ENCODE data around the gene TSN.

GRCh38 chr2:121776361-121776760 is 20.9 kb downstream of the TSN start:
- TF ChIP-seq, protein P1, sequence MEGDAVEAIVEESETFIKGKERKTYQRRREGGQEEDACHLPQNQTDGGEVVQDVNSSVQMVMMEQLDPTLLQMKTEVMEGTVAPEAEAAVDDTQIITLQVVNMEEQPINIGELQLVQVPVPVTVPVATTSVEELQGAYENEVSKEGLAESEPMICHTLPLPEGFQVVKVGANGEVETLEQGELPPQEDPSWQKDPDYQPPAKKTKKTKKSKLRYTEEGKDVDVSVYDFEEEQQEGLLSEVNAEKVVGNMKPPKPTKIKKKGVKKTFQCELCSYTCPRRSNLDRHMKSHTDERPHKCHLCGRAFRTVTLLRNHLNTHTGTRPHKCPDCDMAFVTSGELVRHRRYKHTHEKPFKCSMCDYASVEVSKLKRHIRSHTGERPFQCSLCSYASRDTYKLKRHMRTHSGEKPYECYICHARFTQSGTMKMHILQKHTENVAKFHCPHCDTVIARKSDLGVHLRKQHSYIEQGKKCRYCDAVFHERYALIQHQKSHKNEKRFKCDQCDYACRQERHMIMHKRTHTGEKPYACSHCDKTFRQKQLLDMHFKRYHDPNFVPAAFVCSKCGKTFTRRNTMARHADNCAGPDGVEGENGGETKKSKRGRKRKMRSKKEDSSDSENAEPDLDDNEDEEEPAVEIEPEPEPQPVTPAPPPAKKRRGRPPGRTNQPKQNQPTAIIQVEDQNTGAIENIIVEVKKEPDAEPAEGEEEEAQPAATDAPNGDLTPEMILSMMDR (IDR thresholded peaks at IDR 0.05) = no peak
- TF ChIP-seq POLR2A (IDR thresholded peaks at IDR 0.05) = no peak

All from body of pancreas (tissue), 4 donors.